SK-N-MC (cell line): ENCODE data around the gene CTNNA2.

Experiments used
- FOXP2 ChIP-seq: optimal IDR thresholded peaks from 2 replicates; pipeline ENCODE3; 2011; ENCODE audit warnings: mild to moderate bottlenecking, moderate library complexity; ENCODE audit not compliant: insufficient read depth; ENCODE audit errors: extremely low read length, control extremely low read depth
- POLR2AphosphoS5 ChIP-seq: IDR thresholded peaks from 2 replicates; pipeline ENCODE4 v1.6.1; 2012; ENCODE audit warnings: mild to moderate bottlenecking, low read depth, low read length, borderline replicate concordance

DNA sequence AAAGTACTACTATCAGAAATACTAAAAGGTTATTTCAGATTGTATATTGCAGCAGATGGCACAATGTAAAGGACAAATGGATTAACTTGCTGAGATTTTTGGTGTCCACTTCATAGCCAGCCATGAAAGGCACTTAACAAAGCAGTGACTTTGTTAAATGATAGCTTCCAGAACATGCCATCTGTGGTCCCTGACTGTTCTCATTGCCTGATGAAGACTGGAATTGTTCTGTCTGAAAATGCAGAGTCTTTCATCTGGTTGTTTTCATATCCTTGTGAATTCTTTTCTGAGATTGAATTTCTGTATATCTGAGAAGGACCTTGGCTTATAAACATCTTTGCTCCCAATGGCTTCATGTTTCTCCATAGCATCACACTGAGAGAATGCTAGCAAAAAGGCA, 836.1 kb downstream of the CTNNA2 start:
- no peak for TF ChIP-seq POLR2AphosphoS5
- TF ChIP-seq FOXP2, result no peak
